ENCODE measurements around the gene FADS2. TPM values are rescaled to one million over a fixed set of nuclear protein-coding genes. Genes with fewer than 3 reads are reported as not detected.
A peak's percentile ranks its signal among the peaks of the same experiment; 100 is the strongest.

The FADS2 gene
- total and polyA plus RNA-seq, 9 of the 15 experiments (the other 6 are each of a cell fraction or from before 2014, with no cell fraction given): 2.9 to 42.8 (median 16.2) TPM

DNA sequence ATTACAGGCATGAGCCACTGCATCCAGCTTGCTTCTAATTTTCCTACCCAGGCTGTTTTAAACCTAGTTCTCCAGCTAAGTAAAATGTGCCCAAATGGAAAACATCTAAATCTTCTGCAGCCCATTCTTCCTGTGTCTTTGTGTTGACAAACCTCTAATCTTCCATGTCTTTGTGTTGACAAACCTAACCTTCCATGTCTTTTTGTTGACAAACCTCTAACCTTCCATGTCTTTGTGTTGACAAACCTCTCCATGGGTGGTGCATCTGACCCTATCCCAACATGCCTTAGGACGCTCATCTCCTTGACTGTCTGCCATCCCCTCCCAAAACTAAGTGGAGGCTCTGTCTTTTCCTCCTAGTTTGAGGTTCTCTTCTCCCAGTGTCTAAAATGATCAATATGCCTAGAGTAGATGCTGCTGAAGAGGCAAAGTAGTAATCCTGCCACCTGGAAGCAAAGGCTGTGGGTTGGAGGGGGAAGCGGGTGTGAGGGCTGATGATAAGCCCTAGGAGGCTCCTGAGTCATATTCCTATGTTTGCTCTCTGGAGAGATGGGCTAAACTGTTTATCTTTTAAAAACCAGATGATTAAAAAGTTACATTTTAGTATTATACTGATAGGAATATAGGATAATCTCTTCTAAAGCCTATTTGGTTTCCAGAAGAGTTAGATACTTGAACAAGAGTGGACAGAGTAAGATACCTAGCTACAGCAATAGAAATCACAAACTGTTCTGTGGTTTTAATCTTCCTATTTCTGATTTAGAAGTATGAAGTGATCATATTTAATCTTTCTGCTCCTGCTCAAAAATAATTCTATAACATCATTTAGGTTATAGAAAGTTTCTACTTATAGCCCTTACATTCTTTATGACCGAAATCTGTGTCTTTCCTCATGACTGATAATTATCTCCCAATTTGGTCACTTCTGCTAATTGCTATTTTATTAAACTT, 27.5 kb upstream of the FADS2 start (continued):
- TF ChIP-seq, protein P1, sequence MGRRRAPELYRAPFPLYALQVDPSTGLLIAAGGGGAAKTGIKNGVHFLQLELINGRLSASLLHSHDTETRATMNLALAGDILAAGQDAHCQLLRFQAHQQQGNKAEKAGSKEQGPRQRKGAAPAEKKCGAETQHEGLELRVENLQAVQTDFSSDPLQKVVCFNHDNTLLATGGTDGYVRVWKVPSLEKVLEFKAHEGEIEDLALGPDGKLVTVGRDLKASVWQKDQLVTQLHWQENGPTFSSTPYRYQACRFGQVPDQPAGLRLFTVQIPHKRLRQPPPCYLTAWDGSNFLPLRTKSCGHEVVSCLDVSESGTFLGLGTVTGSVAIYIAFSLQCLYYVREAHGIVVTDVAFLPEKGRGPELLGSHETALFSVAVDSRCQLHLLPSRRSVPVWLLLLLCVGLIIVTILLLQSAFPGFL (CRISPR knock-in tag; IDR thresholded peaks at IDR 0.05): no peak
- TF ChIP-seq, protein P2, sequence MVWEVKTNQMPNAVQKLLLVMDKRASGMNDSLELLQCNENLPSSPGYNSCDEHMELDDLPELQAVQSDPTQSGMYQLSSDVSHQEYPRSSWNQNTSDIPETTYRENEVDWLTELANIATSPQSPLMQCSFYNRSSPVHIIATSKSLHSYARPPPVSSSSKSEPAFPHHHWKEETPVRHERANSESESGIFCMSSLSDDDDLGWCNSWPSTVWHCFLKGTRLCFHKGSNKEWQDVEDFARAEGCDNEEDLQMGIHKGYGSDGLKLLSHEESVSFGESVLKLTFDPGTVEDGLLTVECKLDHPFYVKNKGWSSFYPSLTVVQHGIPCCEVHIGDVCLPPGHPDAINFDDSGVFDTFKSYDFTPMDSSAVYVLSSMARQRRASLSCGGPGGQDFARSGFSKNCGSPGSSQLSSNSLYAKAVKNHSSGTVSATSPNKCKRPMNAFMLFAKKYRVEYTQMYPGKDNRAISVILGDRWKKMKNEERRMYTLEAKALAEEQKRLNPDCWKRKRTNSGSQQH (CRISPR knock-in tag; IDR thresholded peaks at IDR 0.05): no peak
- TF ChIP-seq ZNF699 (CRISPR knock-in tag; IDR thresholded peaks at IDR 0.05; ENCODE audit: insufficient replicate concordance) (no peak), WHSC1 (IDR thresholded peaks at IDR 0.05; ENCODE audit: low read length) (no peak), SP2 (IDR thresholded peaks at IDR 0.05; ENCODE audit: extremely low read depth, low read depth, low read length, poor library complexity, severe bottlenecking) (no peak), FOXK2 (conservative IDR thresholded peaks at IDR 0.05 in 1 of 2, IDR thresholded peaks at IDR 0.05 in 1 of 2; ENCODE audit: low read depth in 2 of 2) (peak; percentile 67 to 72; a peak in 2 of 4 replicates), PHB2 (IDR thresholded peaks at IDR 0.05; ENCODE audit: low read depth) (peak; percentile 70; the same call in 1 of the 2 replicates), TAL1 (IDR thresholded peaks at IDR 0.05) (peak; percentile 95), ZNF584 (CRISPR knock-in tag; IDR thresholded peaks at IDR 0.05; ENCODE audit: low read depth) (no peak), MBD2 (IDR thresholded peaks at IDR 0.05; ENCODE audit: borderline replicate concordance, low read depth) (0 out of 2 replicates have a peak, but pooled peaks have one; percentile 53), BRD4 (IDR thresholded peaks at IDR 0.05) (no peak), TAF7 (tag; IDR thresholded peaks at IDR 0.05) (no peak), HDAC6 (IDR thresholded peaks at IDR 0.05; ENCODE audit: low read depth, low read length) (no peak), MAFK (IDR thresholded peaks at IDR 0.05; ENCODE audit: low read length) (peak; percentile 62), POLR2H (tag; IDR thresholded peaks at IDR 0.05; ENCODE audit: low read depth) (no peak), ZNF644 (tag; IDR thresholded peaks at IDR 0.05; ENCODE audit: low read depth) (no peak), ETV1 (tag; conservative IDR thresholded peaks at IDR 0.05; ENCODE audit: low read depth) (no peak), RBM14 (IDR thresholded peaks at IDR 0.05; ENCODE audit: borderline replicate concordance, insufficient read depth, low read depth, low read length) (no peak), SNIP1 (IDR thresholded peaks at IDR 0.05; ENCODE audit: low read depth) (no peak), EP400 (IDR thresholded peaks at IDR 0.05) (peak; percentile 32; the same call in 1 of the 2 replicates), NFRKB (IDR thresholded peaks at IDR 0.05; ENCODE audit: low read depth) (no peak), TSC22D4 (tag; IDR thresholded peaks at IDR 0.05) (no peak)
- TF ChIP-seq, protein P3, sequence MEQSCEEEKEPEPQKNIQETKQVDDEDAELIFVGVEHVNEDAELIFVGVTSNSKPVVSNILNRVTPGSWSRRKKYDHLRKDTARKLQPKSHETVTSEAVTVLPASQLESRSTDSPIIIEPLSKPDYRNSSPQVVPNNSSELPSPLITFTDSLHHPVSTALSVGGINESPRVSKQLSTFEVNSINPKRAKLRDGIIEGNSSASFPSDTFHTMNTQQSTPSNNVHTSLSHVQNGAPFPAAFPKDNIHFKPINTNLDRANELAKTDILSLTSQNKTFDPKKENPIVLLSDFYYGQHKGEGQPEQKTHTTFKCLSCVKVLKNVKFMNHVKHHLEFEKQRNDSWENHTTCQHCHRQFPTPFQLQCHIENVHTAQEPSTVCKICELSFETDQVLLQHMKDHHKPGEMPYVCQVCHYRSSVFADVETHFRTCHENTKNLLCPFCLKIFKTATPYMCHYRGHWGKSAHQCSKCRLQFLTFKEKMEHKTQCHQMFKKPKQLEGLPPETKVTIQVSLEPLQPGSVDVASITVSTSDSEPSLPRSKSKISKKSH (CRISPR knock-in tag; IDR thresholded peaks at IDR 0.05): no peak
- TF ChIP-seq, protein P4, sequence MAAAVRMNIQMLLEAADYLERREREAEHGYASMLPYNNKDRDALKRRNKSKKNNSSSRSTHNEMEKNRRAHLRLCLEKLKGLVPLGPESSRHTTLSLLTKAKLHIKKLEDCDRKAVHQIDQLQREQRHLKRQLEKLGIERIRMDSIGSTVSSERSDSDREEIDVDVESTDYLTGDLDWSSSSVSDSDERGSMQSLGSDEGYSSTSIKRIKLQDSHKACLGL (CRISPR knock-in tag; IDR thresholded peaks at IDR 0.05; ENCODE audit: borderline replicate concordance, poor library complexity, severe bottlenecking): no peak
